H1 (cell line): ENCODE results near the gene C1orf116. TPM values are rescaled to one million over a fixed set of nuclear protein-coding genes. Genes with fewer than 3 reads are reported as not detected.

Source experiments
- CTCF ChIA-PET: fragments of 300-600 bp; sonication (Branson Sonifier 250); formaldehyde crosslinking; loops from one replicate; lab custom pipeline; 2021; ENCODE audit not compliant: partially characterized antibody; lab: Charles Lee
- POLR2A ChIA-PET: fragments of 300-600 bp; sonication (Branson Sonifier 250); formaldehyde crosslinking; loops from one replicate; lab custom pipeline; 2021; ENCODE audit warnings: inconsistent platforms; ENCODE audit not compliant: partially characterized antibody; lab: Charles Lee
- DNase-seq, 2 experiments: peaks; one replicate each; pipeline versions ENCODE4 v3.0.0 to v3.0.0-alpha.2; 2010 to 2022; ENCODE audit warnings: low spot score in 2 of 2, low read depth in 1 of 2, mixed read lengths in 1 of 2
- FAIRE-seq: peaks from 2 replicates; lab custom pipeline; 2011; peaks lifted over from hg19 to GRCh38; lab: Jason Lieb, UNC
- H2AFZ ChIP-seq: 2 replicates; pipeline ENCODE4 v1.8.1; 2012; ENCODE audit warnings: low read length, inconsistent platforms
- H2AK5ac ChIP-seq: 2 replicates; pipeline ENCODE4 v1.6.1; 2013; ENCODE audit warnings: low read depth, low read length
- H2BK120ac ChIP-seq: replicated peaks from 2 replicates; pipeline ENCODE3; 2013; ENCODE audit warnings: low read depth, low read length, inconsistent platforms
- H2BK12ac ChIP-seq: 2 replicates; pipeline ENCODE4 v1.6.1; 2013; ENCODE audit warnings: low read depth, low read length
- H2BK15ac ChIP-seq: 2 replicates; pipeline ENCODE4 v1.6.1; 2013; ENCODE audit warnings: low read length
- H2BK20ac ChIP-seq: 2 replicates; pipeline ENCODE4 v1.6.1; 2013; ENCODE audit warnings: low read length
- H2BK5ac ChIP-seq: 2 replicates; pipeline ENCODE4 v1.6.1; 2013; ENCODE audit warnings: low read depth, low read length
- H3K14ac ChIP-seq: 2 replicates; pipeline ENCODE4 v1.6.1; 2013; ENCODE audit warnings: inconsistent platforms; ENCODE audit not compliant: insufficient read length
- H3K18ac ChIP-seq: 2 replicates; pipeline ENCODE4 v1.6.1; 2013; ENCODE audit warnings: low read length; ENCODE audit errors: extremely low read depth
- H3K23ac ChIP-seq: 2 replicates; pipeline ENCODE4 v1.6.1; 2013; ENCODE audit warnings: inconsistent platforms; ENCODE audit not compliant: insufficient read length
- H3K23me2 ChIP-seq: 2 replicates; pipeline ENCODE4 v1.6.1; 2013; ENCODE audit warnings: low read depth, low read length
- H3K27ac ChIP-seq: 2 replicates; pipeline ENCODE4 v1.6.1; 2011; ENCODE audit warnings: low read depth, low read length, inconsistent platforms
- H3K27me3 ChIP-seq, 4 experiments: replicated peaks in 1 of 4; 1 replicate in 1 of 4; 2 replicates in 3 of 4; pipeline versions ENCODE4 v1.6.1 to v1.8.1; 2011 to 2013; ENCODE audit warnings: low read length in 3 of 4, mild to moderate bottlenecking in 3 of 4, inconsistent platforms in 2 of 4, mixed read lengths in 2 of 4, moderate library complexity in 1 of 4; ENCODE audit not compliant: control insufficient read depth in 3 of 4, insufficient read depth in 3 of 4; ENCODE audit errors: extremely low read depth in 1 of 4
- H3K36me3 ChIP-seq, 4 experiments: 2 replicates each; pipeline versions ENCODE4 v1.6.1 to v1.8.1; 2011 to 2013; ENCODE audit warnings: mild to moderate bottlenecking in 4 of 4, low read length in 3 of 4, moderate library complexity in 2 of 4, control low read depth in 1 of 4, inconsistent platforms in 1 of 4; ENCODE audit not compliant: insufficient read depth in 4 of 4, control insufficient read depth in 2 of 4
- H3K4ac ChIP-seq: replicated peaks from 2 replicates; pipeline ENCODE3; 2013; ENCODE audit warnings: low read length, low read depth, mixed read lengths, inconsistent platforms; ENCODE audit not compliant: insufficient read length
- H3K4me1 ChIP-seq, 4 experiments: replicated peaks in 1 of 4; 1 replicate in 1 of 4; 2 replicates in 3 of 4; pipeline versions ENCODE4 v1.6.1 to v1.8.1; 2011 to 2013; ENCODE audit warnings: low read length in 3 of 4, inconsistent platforms in 2 of 4, mixed read lengths in 1 of 4; ENCODE audit not compliant: insufficient read depth in 4 of 4, control insufficient read depth in 3 of 4
- H3K4me2 ChIP-seq, 2 experiments: 2 replicates each; pipeline versions ENCODE4 v1.6.1 to v1.8.1; 2011 to 2013; ENCODE audit warnings: low read depth in 2 of 2, low read length in 2 of 2, control low read depth in 1 of 2, inconsistent platforms in 1 of 2, mild to moderate bottlenecking in 1 of 2; ENCODE audit not compliant: insufficient read depth in 1 of 2
- H3K4me3 ChIP-seq, 4 experiments: fragments of 200-600, 300-600 bp in 1 of 4; sonication (generic), shearing (Covaris generic), sonication (Bioruptor Twin) in 1 of 4; 2 replicates each; pipeline versions ENCODE4 v1.5.1 to v1.8.1; 2011 to 2016; ENCODE audit warnings: low read length in 4 of 4, low read depth in 3 of 4, control low read depth in 2 of 4, inconsistent platforms in 2 of 4, mild to moderate bottlenecking in 2 of 4, mixed read lengths in 1 of 4, moderate library complexity in 1 of 4; ENCODE audit not compliant: insufficient read depth in 2 of 4; ENCODE audit errors: extremely low read depth in 1 of 4
- H3K56ac ChIP-seq: replicated peaks from 2 replicates; pipeline ENCODE3; 2013; ENCODE audit warnings: low read depth, mild to moderate bottlenecking, mixed read lengths, low read length, inconsistent platforms; ENCODE audit not compliant: insufficient read length
- H3K79me1 ChIP-seq: 2 replicates; pipeline ENCODE4 v1.6.1; 2013; ENCODE audit warnings: low read depth, low read length, control low read depth
- H3K79me2 ChIP-seq, 2 experiments: 2 replicates each; pipeline versions ENCODE4 v1.6.1 to v1.8.1; 2012 to 2013; ENCODE audit warnings: low read length in 2 of 2, mild to moderate bottlenecking in 2 of 2, inconsistent platforms in 1 of 2; ENCODE audit not compliant: insufficient read depth in 2 of 2, control insufficient read depth in 1 of 2
- H3K9ac ChIP-seq, 4 experiments: replicated peaks in 1 of 4; 1 replicate in 1 of 4; 2 replicates in 3 of 4; pipeline versions ENCODE4 v1.6.1 to v1.8.1; 2011 to 2013; ENCODE audit warnings: low read depth in 3 of 4, low read length in 3 of 4, control low read depth in 2 of 4, mild to moderate bottlenecking in 2 of 4, moderate library complexity in 2 of 4, inconsistent platforms in 1 of 4; ENCODE audit errors: extremely low read depth in 1 of 4
- H3K9me3 ChIP-seq, 2 experiments: 2 replicates each; pipeline versions ENCODE4 v1.6.1 to v1.8.1; 2012 to 2013; ENCODE audit warnings: mild to moderate bottlenecking in 2 of 2, moderate library complexity in 2 of 2, control low read depth in 1 of 2, inconsistent platforms in 1 of 2, low read depth in 1 of 2, low read length in 1 of 2, mixed read lengths in 1 of 2; ENCODE audit not compliant: insufficient read depth in 2 of 2
- H4K20me1 ChIP-seq, 2 experiments: replicated peaks in 1 of 2; 2 replicates each; pipeline versions ENCODE3 to v1.8.1; 2011 to 2013; ENCODE audit warnings: inconsistent platforms in 2 of 2, low read length in 2 of 2, mild to moderate bottlenecking in 1 of 2; ENCODE audit not compliant: insufficient read depth in 2 of 2, control insufficient read depth in 1 of 2
- H4K5ac ChIP-seq: 2 replicates; pipeline ENCODE4 v1.6.1; 2013; ENCODE audit warnings: low read length, low read depth, mixed read lengths, inconsistent platforms; ENCODE audit not compliant: insufficient read length
- H4K8ac ChIP-seq: 2 replicates; pipeline ENCODE4 v1.8.0; 2013; ENCODE audit warnings: mild to moderate bottlenecking, moderate library complexity, low read length, inconsistent platforms; ENCODE audit not compliant: insufficient read depth; ENCODE audit errors: extremely low read depth
- H4K91ac ChIP-seq: replicated peaks from 2 replicates; pipeline ENCODE3; 2013; ENCODE audit warnings: low read length, mixed read lengths, inconsistent platforms; ENCODE audit not compliant: insufficient read length
- ASH2L ChIP-seq: fragments of 200-600, 300-600 bp; sonication (generic); IDR thresholded peaks from one replicate; pipeline ENCODE4 v1.7.1; 2017; ENCODE audit warnings: low read length
- BRCA1 ChIP-seq: IDR thresholded peaks from 2 replicates; pipeline ENCODE4 v1.6.1; 2012; ENCODE audit warnings: low read depth, low read length, improper control_type of control experiment
- CEBPB ChIP-seq: IDR thresholded peaks from 2 replicates; pipeline ENCODE4 v1.6.1; 2012; ENCODE audit warnings: low read depth, low read length
- CREB1 ChIP-seq: IDR thresholded peaks from 2 replicates; pipeline ENCODE4 v1.6.1; 2012; ENCODE audit warnings: inconsistent platforms
- EP300 ChIP-seq, 2 experiments: IDR thresholded peaks; 1 replicate in 1 of 2; 2 replicates in 1 of 2; pipeline ENCODE4 v1.6.1; 2011 to 2012; ENCODE audit warnings: low read depth in 2 of 2, low read length in 2 of 2, mild to moderate bottlenecking in 2 of 2, borderline replicate concordance in 1 of 2, inconsistent platforms in 1 of 2, moderate library complexity in 1 of 2
- HDAC6 ChIP-seq: IDR thresholded peaks from one replicate; pipeline ENCODE4 v1.7.1; 2012; ENCODE audit warnings: low read depth, mild to moderate bottlenecking, inconsistent platforms, low read length, moderate library complexity
- JUND ChIP-seq: IDR thresholded peaks from 2 replicates; pipeline ENCODE4 v1.6.1; 2011; ENCODE audit warnings: mild to moderate bottlenecking, improper control_type of control experiment, low read length
- PHF8 ChIP-seq: fragments of 200-600 bp; sonication (generic); conservative IDR thresholded peaks from 2 replicates; pipeline ENCODE4 v1.7.1; 2012; ENCODE audit warnings: low read depth, mild to moderate bottlenecking, inconsistent platforms, low read length, moderate library complexity
- RAD21 ChIP-seq, 2 experiments: IDR thresholded peaks in 1 of 2; conservative IDR thresholded peaks in 1 of 2; 2 replicates each; pipeline ENCODE4 v1.6.1; 2011; ENCODE audit warnings: low read depth in 2 of 2, low read length in 2 of 2, improper control_type of control experiment in 1 of 2, inconsistent platforms in 1 of 2, mild to moderate bottlenecking in 1 of 2, moderate library complexity in 1 of 2
- SIRT6 ChIP-seq: IDR thresholded peaks from one replicate; pipeline ENCODE4 v1.7.1; 2012; ENCODE audit warnings: low read length, inconsistent platforms
- SP1 ChIP-seq: IDR thresholded peaks from 2 replicates; pipeline ENCODE4 v1.6.1; 2011; ENCODE audit warnings: low read depth, low read length
- TCF12 ChIP-seq: IDR thresholded peaks from 2 replicates; pipeline ENCODE4 v1.6.1; 2011; ENCODE audit warnings: low read depth, mild to moderate bottlenecking, low read length
- WGBS, 2 experiments: shearing (Covaris generic) in 1 of 2; methylation state at CpG; one replicate each; pipeline versions ENCODE4 v1.1.6 to v1.1.7; 2013 to 2015; ENCODE audit warnings: low lambda C conversion rate in 2 of 2, mixed read lengths in 2 of 2, inconsistent platforms in 1 of 2, low coverage in 1 of 2, missing lambda C conversion rate in 1 of 2; ENCODE audit not compliant: insufficient replicate concordance in 2 of 2, insufficient coverage in 1 of 2, insufficient read length in 1 of 2; ENCODE audit errors: extremely low coverage in 1 of 2, missing lambda C conversion rate in 1 of 2; 5-methylcytosine and 5-hydroxymethylcytosine counted together
- polyA plus RNA-seq, 7 experiments: library from polyadenylated mRNA; depleted of rRNA in 3 of 7; stranded (reverse) in 5 of 7; unstranded in 2 of 7; fragments of >200 nt in 5 of 7; fragments of 200-250 nt in 2 of 7; gene quantifications; 1 replicate in 5 of 7; 2 replicates in 1 of 7; 4 replicates in 1 of 7; pipeline versions ENCODE4 v1.2.1 to v1.2.3, GENCODE V29; 2011 to 2013; ENCODE audit warnings: missing spikeins in 2 of 7, mixed read lengths in 2 of 7
- total RNA-seq: library from RNA; stranded (reverse); fragmentation: NEBNext Ultra II Directional; extraction: Animal tissue kit (Norgen Biotek cat#: 25700); gene quantifications from 2 replicates; pipeline ENCODE4 v1.2.1, GENCODE V29; 2021
- TF ChIP-seq, protein P1 (sequence below), 3 experiments: IDR thresholded peaks; 1 replicate in 2 of 3; 2 replicates in 1 of 3; pipeline versions ENCODE4 v1.5.1 to v1.6.1; 2011; ENCODE audit warnings: low read length in 3 of 3, mild to moderate bottlenecking in 3 of 3, inconsistent platforms in 2 of 3, low read depth in 1 of 3, moderate library complexity in 1 of 3; ENCODE audit not compliant: insufficient read depth in 1 of 3; ENCODE audit errors: control extremely low read depth in 1 of 3

C1orf116 gene
- total and polyA plus RNA-seq, 2 of the 8 experiments (the other 6 are each of a cell fraction or from before 2014, with no cell fraction given), result 2.2 to 3.9 TPM

DNA sequence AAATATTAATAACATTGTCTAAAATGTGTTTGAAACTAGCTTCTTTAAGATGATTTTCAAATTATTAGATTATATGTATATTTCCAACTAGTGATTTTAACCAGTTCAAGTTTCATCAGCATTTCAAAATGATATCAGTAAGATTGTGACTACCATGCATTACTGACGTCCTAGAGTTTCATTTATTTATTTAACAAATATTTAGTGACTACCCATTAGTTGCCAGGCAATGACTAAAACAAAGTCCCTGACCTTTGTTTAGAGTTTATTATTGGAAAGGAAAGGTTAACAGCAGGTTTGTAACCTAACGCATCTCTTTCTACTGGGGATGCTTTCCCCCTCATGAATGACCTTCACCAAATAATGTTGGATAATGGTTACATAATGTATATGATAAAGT lies 48.5 kb upstream of the C1orf116 start:
- ChIA-PET CTCF (interaction anchor here (1.3 to 2.0 kb wide), 2 partner anchors 178 to 325 kb away, joined by 3 to 5 read pairs; no protein-coding TSS in a partner anchor), POLR2A (no interaction called here)
- Histone ChIP-seq H2BK20ac (no peak overlapping the region), H4K20me1 (no peaks in the 10 kb centered on the region), H3K79me1 (no peaks in the 10 kb centered on the region), H2BK15ac (no peak overlapping the region), H4K8ac (no peak overlapping the region), H3K9ac (no peak overlapping the region), H2AFZ (no peak overlapping the region), H3K4me3 (no peak overlapping the region), H4K5ac (no peak overlapping the region), H2AK5ac (no peak overlapping the region), H3K9me3 (no peaks in the 10 kb centered on the region), H3K27ac (no peak overlapping the region), H2BK12ac (no peak overlapping the region), H3K18ac (no peak overlapping the region), H3K14ac (no peak overlapping the region), H3K79me2 (no peaks in the 10 kb centered on the region), H3K4me1 (peaks cover 0 to 3% (median 0%) of the 10 kb centered on the region in 4 experiments; a peak in 2 of 7 replicates), H2BK120ac (no peak overlapping the region), H3K4me2 (no peak overlapping the region), H2BK5ac (no peak overlapping the region), H3K4ac (no peak overlapping the region), H3K56ac (no peak overlapping the region), H3K23me2 (no peaks in the 10 kb centered on the region), H3K36me3 (no peaks in the 10 kb centered on the region), H3K27me3 (no peaks in the 10 kb centered on the region), H3K23ac (no peak overlapping the region), H4K91ac (no peak overlapping the region)
- DNase-seq, result no peak
- WGBS, 2 experiments, result 92% methylated on average over 2 of the region's 2 CpGs; no CpG with 5 or more reads in 1 of the 2 experiments
- FAIRE-seq, result no peak
- TF ChIP-seq EP300 (IDR thresholded peaks at IDR 0.05; ENCODE audit: borderline replicate concordance in 1 of 2, low read depth in 2 of 2, low read length in 2 of 2), result no peak
- TF ChIP-seq CEBPB, result no peak
- TF ChIP-seq ASH2L, result no peak
- no peak for TF ChIP-seq JUND
- no peak for TF ChIP-seq PHF8
- no peak for TF ChIP-seq HDAC6
- TF ChIP-seq SIRT6, result no peak
- TF ChIP-seq CREB1, result no peak
- no peak for TF ChIP-seq RAD21 (IDR thresholded peaks at IDR 0.05 in 1 of 2, conservative IDR thresholded peaks at IDR 0.05 in 1 of 2; ENCODE audit: low read depth in 2 of 2, low read length in 2 of 2)
- no peak for TF ChIP-seq TCF12
- TF ChIP-seq BRCA1, result no peak
- TF ChIP-seq, protein P1, sequence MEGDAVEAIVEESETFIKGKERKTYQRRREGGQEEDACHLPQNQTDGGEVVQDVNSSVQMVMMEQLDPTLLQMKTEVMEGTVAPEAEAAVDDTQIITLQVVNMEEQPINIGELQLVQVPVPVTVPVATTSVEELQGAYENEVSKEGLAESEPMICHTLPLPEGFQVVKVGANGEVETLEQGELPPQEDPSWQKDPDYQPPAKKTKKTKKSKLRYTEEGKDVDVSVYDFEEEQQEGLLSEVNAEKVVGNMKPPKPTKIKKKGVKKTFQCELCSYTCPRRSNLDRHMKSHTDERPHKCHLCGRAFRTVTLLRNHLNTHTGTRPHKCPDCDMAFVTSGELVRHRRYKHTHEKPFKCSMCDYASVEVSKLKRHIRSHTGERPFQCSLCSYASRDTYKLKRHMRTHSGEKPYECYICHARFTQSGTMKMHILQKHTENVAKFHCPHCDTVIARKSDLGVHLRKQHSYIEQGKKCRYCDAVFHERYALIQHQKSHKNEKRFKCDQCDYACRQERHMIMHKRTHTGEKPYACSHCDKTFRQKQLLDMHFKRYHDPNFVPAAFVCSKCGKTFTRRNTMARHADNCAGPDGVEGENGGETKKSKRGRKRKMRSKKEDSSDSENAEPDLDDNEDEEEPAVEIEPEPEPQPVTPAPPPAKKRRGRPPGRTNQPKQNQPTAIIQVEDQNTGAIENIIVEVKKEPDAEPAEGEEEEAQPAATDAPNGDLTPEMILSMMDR (IDR thresholded peaks at IDR 0.05; ENCODE audit: control extremely low read depth in 1 of 3, insufficient read depth in 1 of 3, low read depth in 1 of 3, low read length in 3 of 3), result no peak
- TF ChIP-seq SP1, result no peak
